CD4-positive, alpha-beta T cell treated with Interleukin-17A for 1 hour (primary cell): ENCODE data around the gene ATP2C2.
A peak's percentile ranks its signal among the peaks of the same experiment; 100 is the strongest.
"Not testable (repeated sequence)": the region's sequence is repeated elsewhere in the genome, so short reads cannot be mapped to it uniquely, and the experiment has no call there.

Source experiments
- DNase-seq: peaks from one replicate; pipeline ENCODE4 v3.0.0-alpha.2; 2020

The ATP2C2 gene

GRCh38 chr16:84340325-84341040, 27.9 kb upstream of the ATP2C2 start:
- DNase-seq, result no peak

- no peak for DNase-seq
These were observed 26.6 kb upstream of the ATP2C2 start for GRCh38 chr16:84341528-84342295.

DNA sequence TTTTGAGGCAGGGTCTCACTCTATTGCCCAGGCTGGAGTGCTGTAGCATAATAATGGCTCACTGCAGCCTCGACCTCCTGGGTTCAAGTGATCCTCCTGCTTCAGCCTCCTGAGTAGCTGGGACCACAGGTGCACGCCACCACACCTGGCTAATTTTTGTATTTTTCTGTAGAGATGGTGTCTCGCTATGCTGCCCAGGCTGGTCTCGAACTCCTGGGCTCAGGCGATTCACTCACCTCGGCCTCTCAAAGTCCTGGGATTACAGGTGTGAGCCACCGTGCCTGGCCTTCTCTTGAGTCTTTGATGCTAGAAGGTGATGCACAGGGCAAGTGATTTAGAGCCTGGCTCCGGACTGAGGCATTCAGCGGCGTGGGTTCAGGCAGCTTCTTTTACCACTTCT, 24.5 kb upstream of the ATP2C2 start:
- DNase-seq, result not testable (repeated sequence)

DNA sequence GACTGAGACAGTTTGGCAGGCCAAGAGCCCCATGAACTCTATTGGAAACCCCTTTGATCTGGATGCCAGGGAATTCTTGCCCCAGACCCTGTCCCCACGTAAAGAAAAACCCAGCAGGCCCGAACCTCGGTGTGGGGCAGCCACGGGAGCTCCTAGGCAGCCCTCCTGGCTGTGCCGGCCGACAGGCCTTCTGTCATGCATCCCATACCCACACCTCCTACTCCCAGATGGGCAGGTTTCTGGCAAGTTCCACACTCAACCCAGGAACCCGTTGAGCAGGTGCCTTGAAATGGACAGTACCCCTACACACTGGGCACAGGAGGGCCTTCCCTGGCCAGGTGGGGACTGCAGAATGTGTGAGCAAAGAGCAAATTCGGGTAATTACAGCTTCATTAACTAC, 23.6 kb upstream of the ATP2C2 start:
- DNase-seq, result no peak

- no peak for DNase-seq
These were observed 21.2 kb upstream of the ATP2C2 start for GRCh38 chr16:84347161-84347560.

- no peak for DNase-seq
These were observed 19.9 kb upstream of the ATP2C2 start for GRCh38 chr16:84348386-84348888.

GRCh38 chr16:84349862-84350684, 18.3 kb upstream of the ATP2C2 start:
- no peak for DNase-seq

DNA sequence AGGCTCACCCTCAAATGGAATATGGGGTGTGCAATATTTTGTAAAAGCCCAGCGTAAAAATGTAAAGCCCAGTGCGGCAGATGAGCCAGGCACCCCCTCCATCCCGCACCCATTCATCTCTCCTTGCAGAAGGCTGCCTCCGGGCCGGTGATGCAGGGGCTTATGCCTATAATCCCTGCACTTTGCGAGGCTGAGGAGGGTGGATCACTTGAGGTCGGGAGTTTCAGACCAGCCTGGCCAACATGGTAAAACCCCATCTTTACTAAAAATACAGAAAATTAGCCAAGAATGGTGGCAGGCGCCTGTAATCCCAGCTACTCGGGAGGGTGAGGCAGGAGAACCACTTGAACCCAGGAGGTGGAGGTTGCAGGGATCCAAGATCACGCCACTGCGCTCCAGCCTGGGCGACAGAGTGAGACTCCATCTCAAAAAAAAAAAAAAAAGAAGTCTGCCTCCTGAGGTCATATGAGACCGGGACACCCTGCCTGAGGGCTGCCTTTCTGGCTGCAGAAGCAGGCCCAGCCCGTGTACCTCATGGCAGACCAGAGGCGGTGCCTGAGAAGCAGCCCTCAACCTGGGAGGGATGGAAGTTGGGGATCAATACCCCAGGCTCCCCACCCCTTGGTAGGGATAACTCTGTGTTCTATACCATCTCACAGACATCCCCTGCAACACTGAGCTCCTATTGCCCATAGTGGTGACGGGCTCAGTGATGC, 17.5 kb upstream of the ATP2C2 start:
- DNase-seq, result no peak

DNA sequence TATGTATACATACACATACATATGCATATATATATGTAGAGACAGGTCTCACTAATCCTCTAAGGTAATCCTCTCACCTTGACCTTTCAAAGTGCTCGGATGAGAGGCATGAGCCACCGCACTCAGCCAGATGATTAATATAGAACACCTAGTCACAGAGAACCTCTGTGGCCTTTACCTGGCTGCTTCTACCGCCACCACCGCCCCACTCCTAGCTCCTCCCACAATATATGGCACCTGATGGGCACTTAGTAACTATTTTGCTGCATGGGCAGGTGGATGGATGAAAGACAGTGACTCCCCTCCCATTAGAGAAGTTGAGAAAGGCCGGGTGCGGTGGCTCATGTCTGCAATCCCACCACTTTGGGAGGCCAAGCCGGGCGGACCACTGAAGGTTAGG, 16.7 kb upstream of the ATP2C2 start:
- DNase-seq, result no peak

DNA sequence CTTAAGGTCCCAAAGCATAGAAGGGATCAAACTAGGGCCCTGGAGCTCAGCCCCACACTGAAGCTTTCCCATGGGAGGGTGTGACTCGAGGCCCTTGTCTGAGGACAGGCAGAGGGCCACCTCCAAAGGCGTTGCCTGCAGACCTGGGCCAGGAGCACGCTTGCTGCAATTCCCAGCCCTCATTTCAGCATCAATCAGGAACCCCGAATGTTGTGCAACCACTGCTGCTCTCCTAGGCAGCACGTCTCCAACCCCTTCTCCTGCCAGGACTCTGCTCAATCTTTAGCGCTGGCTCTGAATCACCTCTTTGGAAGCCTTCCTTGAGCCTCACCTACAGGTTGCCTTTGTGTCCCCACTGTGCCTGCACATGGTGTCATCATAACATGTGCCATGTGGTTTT, 14.0 kb upstream of the ATP2C2 start:
- no peak for DNase-seq

- no peak for DNase-seq
These were observed 13.2 kb upstream of the ATP2C2 start for GRCh38 chr16:84355149-84355548.

DNA sequence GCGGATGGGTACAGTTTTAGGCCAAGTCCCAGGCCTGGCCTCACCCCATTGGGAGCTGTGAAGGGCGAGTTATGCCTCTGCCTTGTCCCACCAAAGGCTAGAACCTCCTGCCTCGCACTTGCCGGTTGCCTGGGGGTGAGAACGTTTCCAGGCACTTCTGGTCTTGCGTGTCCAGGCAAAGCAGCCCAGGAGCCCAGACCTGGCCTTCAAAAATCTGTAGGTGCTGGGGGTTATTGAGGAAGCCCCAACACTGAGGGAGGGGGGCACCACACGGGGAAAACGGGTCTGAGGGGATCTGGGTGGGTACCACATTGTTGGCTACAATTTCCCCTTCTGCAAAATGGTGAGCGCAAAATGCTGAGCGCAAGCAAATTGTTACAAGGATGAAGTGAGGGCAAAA, 12.2 kb upstream of the ATP2C2 start:
- no peak for DNase-seq

DNA sequence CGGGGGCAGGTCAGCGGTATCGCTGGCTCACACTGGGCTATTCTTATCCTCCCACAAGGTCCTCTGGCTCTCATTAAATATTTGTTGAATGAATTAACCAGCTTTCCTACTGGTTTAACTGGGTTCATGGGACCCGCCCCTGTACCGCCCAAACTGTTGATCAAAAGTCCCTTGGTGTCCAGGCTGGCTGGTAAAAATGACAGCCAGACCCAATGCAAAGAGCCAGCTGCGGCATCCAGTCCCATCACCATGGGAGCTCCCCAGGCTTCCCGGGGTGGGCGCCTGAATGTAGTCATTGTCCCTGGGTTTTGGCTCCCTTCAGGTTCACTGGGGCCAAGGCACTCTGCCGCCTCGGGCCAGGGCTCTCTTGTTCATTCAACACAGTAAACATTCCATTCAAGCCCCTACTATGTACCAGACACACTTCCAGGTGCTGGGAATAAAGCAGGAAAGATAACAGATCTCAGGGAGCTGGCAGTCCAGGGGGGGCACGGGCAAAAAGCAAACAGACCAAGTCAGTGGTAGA, 11.7 kb upstream of the ATP2C2 start:
- no peak for DNase-seq

DNA sequence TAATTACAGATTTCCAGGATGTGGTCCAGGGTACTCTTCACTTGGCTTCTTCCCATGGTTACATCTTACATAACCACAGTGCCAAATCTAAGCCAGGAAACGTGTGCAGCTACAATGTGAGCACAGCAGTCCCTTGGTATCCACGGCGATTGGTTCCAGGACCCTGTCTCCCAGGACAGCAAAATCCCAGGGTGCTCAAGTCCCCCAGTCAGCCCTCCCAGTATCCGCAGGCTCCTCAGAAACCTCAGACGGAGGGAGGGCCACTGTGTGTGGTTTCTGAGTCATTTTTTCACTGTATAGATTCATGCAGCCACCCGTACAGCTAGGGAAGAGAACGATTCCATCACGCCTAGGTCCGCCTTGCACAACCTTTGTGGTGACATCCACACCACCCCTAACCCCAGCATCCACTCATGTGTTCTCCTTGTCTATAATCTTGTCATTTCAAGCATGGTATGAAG, 11.1 kb upstream of the ATP2C2 start:
- no peak for DNase-seq

DNA sequence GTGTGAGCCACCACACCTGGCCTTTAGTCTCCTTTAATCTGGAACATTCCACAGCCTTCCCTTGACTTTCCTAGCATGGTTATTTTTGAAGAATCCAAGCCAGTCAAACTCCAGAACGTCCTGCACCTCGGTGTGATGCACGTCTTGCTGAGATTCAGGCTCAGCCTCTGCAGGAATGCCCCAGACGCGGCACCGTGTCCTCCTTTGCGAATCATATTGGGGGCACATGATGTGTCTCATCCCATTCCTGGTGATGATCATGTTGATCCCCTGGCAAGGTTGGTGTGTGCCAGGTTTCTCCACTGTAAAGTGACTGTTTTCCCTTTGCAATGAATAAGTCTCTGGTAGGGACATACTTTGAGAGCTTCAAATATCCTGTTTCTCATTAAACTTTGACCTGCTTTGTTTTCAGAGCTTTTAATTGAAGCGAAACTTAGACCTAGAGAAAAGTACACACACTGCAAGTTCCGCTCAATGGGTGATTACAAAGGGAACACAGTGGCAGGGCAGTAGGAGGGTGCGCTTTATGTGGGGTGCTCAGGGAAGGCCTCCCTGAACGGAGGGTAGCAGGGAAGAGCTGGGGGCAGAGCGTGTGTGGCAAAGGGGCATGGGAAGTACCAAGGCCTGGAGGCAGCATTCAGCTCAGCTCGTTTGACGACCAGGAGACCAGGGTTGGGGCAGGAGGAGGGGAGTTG, 9.6 kb upstream of the ATP2C2 start:
- no peak for DNase-seq

DNA sequence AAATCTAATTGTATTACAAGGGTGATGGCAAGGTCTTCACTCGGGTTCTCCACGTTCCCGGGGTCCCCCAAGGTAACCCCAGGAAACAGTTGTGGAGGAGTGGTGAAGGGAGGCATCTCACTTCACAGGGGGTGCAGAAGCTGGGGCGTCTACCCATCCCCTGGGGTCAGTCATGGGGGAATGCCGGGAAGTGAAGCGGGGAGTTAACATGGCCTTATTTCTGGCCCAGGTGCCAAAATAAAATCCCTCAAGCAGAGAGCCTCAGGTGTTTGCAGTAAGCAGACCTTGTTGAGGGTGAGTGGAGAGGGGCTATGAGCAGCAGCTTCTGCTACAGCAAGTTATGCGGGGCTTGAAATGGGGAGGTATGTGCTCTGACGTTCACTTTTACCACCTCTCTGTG, 9.0 kb upstream of the ATP2C2 start:
- DNase-seq, result no peak

DNA sequence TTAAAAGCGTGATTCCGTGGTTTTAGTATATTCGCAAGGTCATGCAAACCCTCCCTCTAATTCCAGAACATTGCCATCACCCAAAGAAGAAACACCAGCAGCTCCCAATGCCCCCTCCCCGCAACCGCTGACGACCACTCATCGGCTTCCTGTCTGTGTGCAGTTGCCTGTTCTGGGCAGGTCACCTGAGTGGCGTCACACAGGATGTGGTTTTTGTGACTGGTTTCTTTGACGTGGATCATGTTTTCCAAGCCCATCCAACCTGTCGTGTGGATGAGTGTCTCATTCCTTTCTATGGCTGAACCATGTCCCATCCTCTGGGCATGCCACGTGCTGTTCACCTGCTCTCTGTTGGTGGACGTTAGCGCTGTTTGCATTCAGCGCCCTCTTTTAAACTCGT, 8.2 kb upstream of the ATP2C2 start:
- DNase-seq, result peak; percentile 16

GRCh38 chr16:84360748-84361147, 7.6 kb upstream of the ATP2C2 start:
- no peak for DNase-seq

GRCh38 chr16:84361546-84361945, 6.8 kb upstream of the ATP2C2 start:
- no peak for DNase-seq

GRCh38 chr16:84362471-84362941, 5.8 kb upstream of the ATP2C2 start:
- DNase-seq, result no peak

GRCh38 chr16:84366208-84366607, 2.1 kb upstream of the ATP2C2 start:
- no peak for DNase-seq

- no peak for DNase-seq
These were observed 1.0 kb upstream of the ATP2C2 start for GRCh38 chr16:84367297-84367680.
